ENCODE results near the gene LEPR. TPM values are rescaled to one million over a fixed set of nuclear protein-coding genes. Genes with fewer than 3 reads are reported as not detected.
A peak's percentile ranks its signal among the peaks of the same experiment; 100 is the strongest.

LEPR gene
- total RNA-seq, 4 donors from 2014 or later, result 10.0 to 27.3 (median 14.1) TPM

GRCh38 chr1:65422241-65423203, 2.1 kb downstream of the LEPR start:
- DNase-seq (ENCODE audit: extremely low spot score), result no peak
- H3K27ac ChIP-seq (replicated peaks in 1 of 4), result peak overlapping the region in 3 of 4 donors; percentile 94 to 99 (median 98)
- H3K27me3 ChIP-seq, result no peaks in the 10 kb centered on the region
- H3K9me3 ChIP-seq, result no peaks in the 10 kb centered on the region
- TF ChIP-seq EP300 (IDR thresholded peaks at IDR 0.05) (no peak), POLR2A (IDR thresholded peaks at IDR 0.05; ENCODE audit: low read depth) (no peak), CTCF (IDR thresholded peaks at IDR 0.05) (no peak), POLR2AphosphoS5 (IDR thresholded peaks at IDR 0.05) (no peak)
- 93% methylated on average over 12 of the region's 12 CpGs for WGBS
- peak overlapping the region; percentile 82 to 93 (median 88) for H3K4me3 ChIP-seq
- intact Hi-C loops (cut with DNase I), result loop anchor here (5.0 to 10.0 kb wide), 2 partner anchors 168 to 270 kb away; no protein-coding TSS in a partner anchor
- H3K36me3 ChIP-seq, result peaks cover 6 to 22% (median 20%) of the 10 kb centered on the region in 4 donors
- H3K4me1 ChIP-seq, result peaks cover 14 to 57% (median 50%) of the 10 kb centered on the region in 4 donors

GRCh38 chr1:65423884-65424572, 3.6 kb downstream of the LEPR start:
- intact Hi-C loops (cut with DNase I), result loop anchor here (5.0 to 10.0 kb wide), 2 partner anchors 169 to 272 kb away; no protein-coding TSS in a partner anchor
- H3K9me3 ChIP-seq, result no peaks in the 10 kb centered on the region
- H3K4me3 ChIP-seq, result no peak overlapping the region
- no peak overlapping the region for H3K27ac ChIP-seq (replicated peaks in 1 of 4)
- DNase-seq (ENCODE audit: extremely low spot score), result no peak
- H3K27me3 ChIP-seq, result no peaks in the 10 kb centered on the region
- TF ChIP-seq EP300 (IDR thresholded peaks at IDR 0.05), result no peak
- TF ChIP-seq POLR2AphosphoS5 (IDR thresholded peaks at IDR 0.05), result peak in 1 of 2 donors; percentile 46
- TF ChIP-seq POLR2A (IDR thresholded peaks at IDR 0.05; ENCODE audit: low read depth), result no peak
- TF ChIP-seq CTCF (IDR thresholded peaks at IDR 0.05), result no peak
- WGBS, result 83% methylated on average over 2 of the region's 2 CpGs
- H3K36me3 ChIP-seq, result peaks cover 6 to 32% (median 26%) of the 10 kb centered on the region in 4 donors
- H3K4me1 ChIP-seq, result peaks cover 14 to 58% (median 50%) of the 10 kb centered on the region in 4 donors

- 50% methylated on average over 1 of the region's 1 CpG for WGBS
- Histone ChIP-seq H3K27ac (replicated peaks in 1 of 4) (no peak overlapping the region), H3K4me1 (peaks cover 14 to 58% (median 48%) of the 10 kb centered on the region in 4 donors), H3K27me3 (no peaks in the 10 kb centered on the region), H3K4me3 (no peak overlapping the region), H3K36me3 (peaks cover 6 to 32% (median 26%) of the 10 kb centered on the region in 4 donors), H3K9me3 (no peaks in the 10 kb centered on the region)
- TF ChIP-seq EP300 (IDR thresholded peaks at IDR 0.05), result no peak
- no peak for TF ChIP-seq POLR2AphosphoS5 (IDR thresholded peaks at IDR 0.05)
- TF ChIP-seq CTCF (IDR thresholded peaks at IDR 0.05), result no peak
- no peak for TF ChIP-seq POLR2A (IDR thresholded peaks at IDR 0.05; ENCODE audit: low read depth)
- no peak for DNase-seq (ENCODE audit: extremely low spot score)
- intact Hi-C loops (cut with DNase I), result loop anchor here (5.0 to 10.0 kb wide), 2 partner anchors 170 to 272 kb away; no protein-coding TSS in a partner anchor
Measured at GRCh38 chr1:65424573-65424889, 4.1 kb downstream of the LEPR start.

- intact Hi-C loops (cut with DNase I), result loop anchor here (10.0 kb wide), 1 partner anchor 170 kb away; no protein-coding TSS in a partner anchor
- H3K4me1 ChIP-seq, result peaks cover 14 to 60% (median 48%) of the 10 kb centered on the region in 4 donors
- no peak overlapping the region for H3K27ac ChIP-seq (replicated peaks in 1 of 4)
- no peak overlapping the region for H3K4me3 ChIP-seq
- H3K36me3 ChIP-seq, result peaks cover 6 to 35% (median 30%) of the 10 kb centered on the region in 4 donors
- TF ChIP-seq POLR2AphosphoS5 (IDR thresholded peaks at IDR 0.05), result no peak
- TF ChIP-seq EP300 (IDR thresholded peaks at IDR 0.05), result no peak
- no peak for TF ChIP-seq POLR2A (IDR thresholded peaks at IDR 0.05; ENCODE audit: low read depth)
- no peak for TF ChIP-seq CTCF (IDR thresholded peaks at IDR 0.05)
- H3K27me3 ChIP-seq, result no peaks in the 10 kb centered on the region
- DNase-seq (ENCODE audit: extremely low spot score), result no peak
- H3K9me3 ChIP-seq, result no peaks in the 10 kb centered on the region
- 95% methylated on average over 2 of the region's 2 CpGs for WGBS
Measured at GRCh38 chr1:65425006-65425405, 4.5 kb downstream of the LEPR start.

Measured in esophagus muscularis mucosa (tissue), 4 donors.